HepG2 (cell line): ENCODE data around the gene HSD17B2. TPM values are rescaled to one million over a fixed set of nuclear protein-coding genes. Genes with fewer than 3 reads are reported as not detected.
A peak's percentile ranks its signal among the peaks of the same experiment; 100 is the strongest.

Source experiments
- ASH2L ChIP-seq: fragments of 300-600, 200-600 bp; sonication (generic); IDR thresholded peaks from 2 replicates; pipeline ENCODE4 v1.7.0; 2017; ENCODE audit warnings: low read depth, mild to moderate bottlenecking, moderate library complexity, mixed read lengths, low read length; ENCODE audit not compliant: insufficient read length
- ATF7 ChIP-seq, 2 experiments: fragments of 450-650 bp in 1 of 2; sonication (generic) in 1 of 2; formaldehyde crosslinking in 1 of 2; IDR thresholded peaks; 2 replicates each; pipeline versions ENCODE4 v1.4.0 to v1.6.1; 2016 to 2020; ENCODE audit warnings: antibody characterized with exemption in 1 of 2, mild to moderate bottlenecking in 1 of 2, missing genetic modification reagents in 1 of 2
- CBX5 ChIP-seq: sonication (generic); formaldehyde crosslinking; IDR thresholded peaks from 2 replicates; pipeline ENCODE4 v1.4.0; 2020; ENCODE audit warnings: missing genetic modification reagents, borderline replicate concordance
- CENPX ChIP-seq: sonication (generic); formaldehyde crosslinking; IDR thresholded peaks from 2 replicates; pipeline ENCODE4 v1.9.0; 2021; ENCODE audit warnings: mild to moderate bottlenecking, missing genetic modification reagents, moderate library complexity
- CTCF ChIP-seq: sonication (generic); formaldehyde crosslinking; IDR thresholded peaks from 2 replicates; pipeline ENCODE4 v1.5.0; 2020; ENCODE audit warnings: mild to moderate bottlenecking, missing genetic modification reagents, moderate library complexity
- DBP ChIP-seq: sonication (generic); formaldehyde crosslinking; IDR thresholded peaks from 2 replicates; pipeline ENCODE4 v1.4.0; 2020; ENCODE audit warnings: missing genetic modification reagents; ENCODE audit errors: not compliant biosample characterization
- DDIT3 ChIP-seq: sonication (generic); formaldehyde crosslinking; IDR thresholded peaks from 2 replicates; pipeline ENCODE4 v1.4.0; 2020; ENCODE audit warnings: mild to moderate bottlenecking, missing genetic modification reagents
- FLYWCH1 ChIP-seq: sonication (generic); formaldehyde crosslinking; IDR thresholded peaks from 2 replicates; pipeline ENCODE4 v1.8.1; 2023; ENCODE audit warnings: mild to moderate bottlenecking, missing genetic modification reagents
- FOXP4 ChIP-seq: sonication (generic); formaldehyde crosslinking; IDR thresholded peaks from 2 replicates; pipeline ENCODE4 v1.4.0; 2020; ENCODE audit warnings: missing genetic modification reagents
- SOX13 ChIP-seq, 3 experiments: fragments of 450-650 bp in 1 of 3; sonication (generic) in 1 of 3; formaldehyde crosslinking in 1 of 3; IDR thresholded peaks in 2 of 3; conservative IDR thresholded peaks in 1 of 3; 2 replicates each; pipeline versions ENCODE4 v1.5.0 to v1.6.1; 2016 to 2020; ENCODE audit warnings: antibody characterized with exemption in 1 of 3, mild to moderate bottlenecking in 1 of 3, missing compliant biosample characterization in 1 of 3, missing genetic modification reagents in 1 of 3, moderate library complexity in 1 of 3
- ZNF264 ChIP-seq: sonication (generic); formaldehyde crosslinking; IDR thresholded peaks from 2 replicates; pipeline ENCODE4 v1.4.0; 2020; ENCODE audit warnings: missing genetic modification reagents
- ZNF326 ChIP-seq: sonication (generic); formaldehyde crosslinking; IDR thresholded peaks from 2 replicates; pipeline ENCODE4 v1.4.0; 2020; ENCODE audit warnings: missing genetic modification reagents, borderline replicate concordance
- ZNF567 ChIP-seq: sonication (generic); formaldehyde crosslinking; IDR thresholded peaks from 2 replicates; pipeline ENCODE4 v1.8.1; 2023; ENCODE audit warnings: mild to moderate bottlenecking, missing genetic modification reagents, borderline replicate concordance
- ZNF740 ChIP-seq: sonication (generic); formaldehyde crosslinking; IDR thresholded peaks from 2 replicates; pipeline ENCODE4 v1.4.0; 2020; ENCODE audit warnings: missing genetic modification reagents
- polyA plus RNA-seq, 8 experiments: library from polyadenylated mRNA; depleted of rRNA in 3 of 8; stranded (reverse) in 7 of 8; unstranded in 1 of 8; fragments of >200 nt; fragmentation: Illumina TruSeq in 4 of 8; extraction: Trizol in 4 of 8; gene quantifications; 2 replicates each; pipeline versions ENCODE4 v1.2.1 to v1.2.3, GENCODE V29; 2011 to 2016; ENCODE audit warnings: low read depth in 4 of 8, missing spikeins in 1 of 8, mixed read lengths in 1 of 8; ENCODE audit not compliant: insufficient read depth in 1 of 8
- total RNA-seq, 5 experiments: library from RNA; depleted of rRNA; stranded (reverse); fragments of >200 nt; fragmentation: Illumina TruSeq; extraction: Trizol; gene quantifications; 2 replicates each; pipeline ENCODE4 v1.2.3, GENCODE V29; 2016; ENCODE audit warnings: low read depth in 1 of 5
- TF ChIP-seq, protein P1 (sequence below): sonication (generic); formaldehyde crosslinking; IDR thresholded peaks from 2 replicates; pipeline ENCODE4 v1.5.0; 2020; ENCODE audit warnings: mild to moderate bottlenecking, missing genetic modification reagents
- TF ChIP-seq, protein P2 (sequence below): sonication (generic); formaldehyde crosslinking; IDR thresholded peaks from 2 replicates; pipeline ENCODE4 v1.8.1; 2022; ENCODE audit warnings: low read depth, mild to moderate bottlenecking, missing genetic modification reagents

HSD17B2 gene
- total and polyA plus RNA-seq, 2 of the 13 experiments (the other 11 are each of a cell fraction or from before 2014, with no cell fraction given): 26.3 to 69.3 TPM

DNA sequence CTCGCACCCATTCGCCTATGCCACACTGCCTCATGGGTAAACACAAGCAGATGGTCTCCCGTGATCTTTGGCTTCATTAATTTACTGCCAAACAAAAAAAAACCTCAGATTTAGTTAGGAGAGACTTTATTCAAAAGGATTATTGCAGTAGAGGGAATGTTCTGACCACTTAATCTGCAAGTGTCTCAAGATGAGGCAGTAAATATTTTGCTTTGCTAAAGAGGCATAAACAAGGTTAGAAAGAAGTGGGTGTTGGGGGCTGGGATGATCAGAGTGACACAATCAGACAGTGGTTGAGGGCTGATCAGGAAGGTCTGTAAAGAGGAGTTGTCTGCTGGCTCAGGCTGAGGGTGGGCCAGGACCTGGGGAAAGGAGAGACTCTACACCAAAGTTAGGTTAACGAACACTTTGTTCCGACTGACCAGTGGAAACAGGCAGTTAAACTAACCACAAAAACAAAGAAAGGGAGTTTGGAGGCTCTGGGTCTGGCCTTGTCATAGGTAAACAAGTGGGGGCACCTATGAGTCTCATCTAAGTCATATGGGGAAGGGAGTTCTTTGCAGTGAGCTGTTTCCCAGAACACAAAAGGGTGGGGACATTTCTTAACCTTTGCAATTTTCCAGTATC is 28.5 kb downstream of the HSD17B2 start (continued):
- TF ChIP-seq DBP (CRISPR knock-in tag) (no peak), ZNF567 (CRISPR knock-in tag) (no peak), DDIT3 (CRISPR knock-in tag) (no peak), ZNF326 (no peak), ZNF740 (CRISPR knock-in tag) (no peak), FLYWCH1 (no peak), ZNF264 (CRISPR knock-in tag) (no peak), SOX13 (IDR thresholded peaks at IDR 0.05) (no peak), SOX13 (CRISPR knock-in tag; conservative IDR thresholded peaks at IDR 0.05 in 1 of 2, IDR thresholded peaks at IDR 0.05 in 1 of 2) (peak in 1 of 2 experiments; percentile 29; a peak in 1 of 4 replicates), CENPX (CRISPR knock-in tag) (no peak), ATF7 (IDR thresholded peaks at IDR 0.05) (no peak), ATF7 (CRISPR knock-in tag; IDR thresholded peaks at IDR 0.05) (no peak), CBX5 (CRISPR knock-in tag) (no peak), ASH2L (no peak), FOXP4 (CRISPR knock-in tag) (peak; percentile 46; the same call in 1 of the 2 replicates), CTCF (CRISPR knock-in tag) (0 out of 2 replicates have a peak, but pooled peaks have one; percentile 7)
- TF ChIP-seq, protein P1, sequence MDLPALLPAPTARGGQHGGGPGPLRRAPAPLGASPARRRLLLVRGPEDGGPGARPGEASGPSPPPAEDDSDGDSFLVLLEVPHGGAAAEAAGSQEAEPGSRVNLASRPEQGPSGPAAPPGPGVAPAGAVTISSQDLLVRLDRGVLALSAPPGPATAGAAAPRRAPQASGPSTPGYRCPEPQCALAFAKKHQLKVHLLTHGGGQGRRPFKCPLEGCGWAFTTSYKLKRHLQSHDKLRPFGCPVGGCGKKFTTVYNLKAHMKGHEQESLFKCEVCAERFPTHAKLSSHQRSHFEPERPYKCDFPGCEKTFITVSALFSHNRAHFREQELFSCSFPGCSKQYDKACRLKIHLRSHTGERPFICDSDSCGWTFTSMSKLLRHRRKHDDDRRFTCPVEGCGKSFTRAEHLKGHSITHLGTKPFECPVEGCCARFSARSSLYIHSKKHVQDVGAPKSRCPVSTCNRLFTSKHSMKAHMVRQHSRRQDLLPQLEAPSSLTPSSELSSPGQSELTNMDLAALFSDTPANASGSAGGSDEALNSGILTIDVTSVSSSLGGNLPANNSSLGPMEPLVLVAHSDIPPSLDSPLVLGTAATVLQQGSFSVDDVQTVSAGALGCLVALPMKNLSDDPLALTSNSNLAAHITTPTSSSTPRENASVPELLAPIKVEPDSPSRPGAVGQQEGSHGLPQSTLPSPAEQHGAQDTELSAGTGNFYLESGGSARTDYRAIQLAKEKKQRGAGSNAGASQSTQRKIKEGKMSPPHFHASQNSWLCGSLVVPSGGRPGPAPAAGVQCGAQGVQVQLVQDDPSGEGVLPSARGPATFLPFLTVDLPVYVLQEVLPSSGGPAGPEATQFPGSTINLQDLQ (CRISPR knock-in tag): peak; percentile 49; the same call in 1 of the 2 replicates
- TF ChIP-seq, protein P2, sequence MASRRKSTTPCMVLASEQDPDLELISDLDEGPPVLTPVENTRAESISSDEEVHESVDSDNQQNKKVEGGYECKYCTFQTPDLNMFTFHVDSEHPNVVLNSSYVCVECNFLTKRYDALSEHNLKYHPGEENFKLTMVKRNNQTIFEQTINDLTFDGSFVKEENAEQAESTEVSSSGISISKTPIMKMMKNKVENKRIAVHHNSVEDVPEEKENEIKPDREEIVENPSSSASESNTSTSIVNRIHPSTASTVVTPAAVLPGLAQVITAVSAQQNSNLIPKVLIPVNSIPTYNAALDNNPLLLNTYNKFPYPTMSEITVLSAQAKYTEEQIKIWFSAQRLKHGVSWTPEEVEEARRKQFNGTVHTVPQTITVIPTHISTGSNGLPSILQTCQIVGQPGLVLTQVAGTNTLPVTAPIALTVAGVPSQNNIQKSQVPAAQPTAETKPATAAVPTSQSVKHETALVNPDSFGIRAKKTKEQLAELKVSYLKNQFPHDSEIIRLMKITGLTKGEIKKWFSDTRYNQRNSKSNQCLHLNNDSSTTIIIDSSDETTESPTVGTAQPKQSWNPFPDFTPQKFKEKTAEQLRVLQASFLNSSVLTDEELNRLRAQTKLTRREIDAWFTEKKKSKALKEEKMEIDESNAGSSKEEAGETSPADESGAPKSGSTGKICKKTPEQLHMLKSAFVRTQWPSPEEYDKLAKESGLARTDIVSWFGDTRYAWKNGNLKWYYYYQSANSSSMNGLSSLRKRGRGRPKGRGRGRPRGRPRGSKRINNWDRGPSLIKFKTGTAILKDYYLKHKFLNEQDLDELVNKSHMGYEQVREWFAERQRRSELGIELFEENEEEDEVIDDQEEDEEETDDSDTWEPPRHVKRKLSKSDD (CRISPR knock-in tag): no peak
